HEK293T (cell line): ENCODE data around the gene ADAP1.

Experiments
- ARNT ChIP-seq: fragments of 450-650 bp; IDR thresholded peaks from 2 replicates; pipeline ENCODE4 v1.6.1; 2017; ENCODE audit warnings: mild to moderate bottlenecking
- CTBP1 ChIP-seq: fragments of 450-650 bp; IDR thresholded peaks from 2 replicates; pipeline ENCODE4 v1.6.1; 2016; ENCODE audit warnings: borderline replicate concordance
- ELF4 ChIP-seq: fragments of 450-650 bp; IDR thresholded peaks from 2 replicates; pipeline ENCODE4 v1.6.1; 2017; ENCODE audit warnings: antibody characterized with exemption
- FOXA1 ChIP-seq: fragments of 450-650 bp; IDR thresholded peaks from 2 replicates; pipeline ENCODE4 v1.6.1; 2016; ENCODE audit warnings: mild to moderate bottlenecking
- FOXK2 ChIP-seq: fragments of 450-650 bp; IDR thresholded peaks from 2 replicates; pipeline ENCODE4 v1.6.1; 2016; ENCODE audit warnings: mild to moderate bottlenecking
- FOXM1 ChIP-seq: fragments of 450-650 bp; IDR thresholded peaks from 2 replicates; pipeline ENCODE4 v1.6.1; 2017; ENCODE audit warnings: mild to moderate bottlenecking, borderline replicate concordance
- SP1 ChIP-seq: fragments of 450-650 bp; IDR thresholded peaks from 2 replicates; pipeline ENCODE4 v1.6.1; 2017
- TF ChIP-seq, protein P1 (sequence below): fragments of 450-650 bp; IDR thresholded peaks from 2 replicates; pipeline ENCODE4 v1.6.1; 2016

DNA sequence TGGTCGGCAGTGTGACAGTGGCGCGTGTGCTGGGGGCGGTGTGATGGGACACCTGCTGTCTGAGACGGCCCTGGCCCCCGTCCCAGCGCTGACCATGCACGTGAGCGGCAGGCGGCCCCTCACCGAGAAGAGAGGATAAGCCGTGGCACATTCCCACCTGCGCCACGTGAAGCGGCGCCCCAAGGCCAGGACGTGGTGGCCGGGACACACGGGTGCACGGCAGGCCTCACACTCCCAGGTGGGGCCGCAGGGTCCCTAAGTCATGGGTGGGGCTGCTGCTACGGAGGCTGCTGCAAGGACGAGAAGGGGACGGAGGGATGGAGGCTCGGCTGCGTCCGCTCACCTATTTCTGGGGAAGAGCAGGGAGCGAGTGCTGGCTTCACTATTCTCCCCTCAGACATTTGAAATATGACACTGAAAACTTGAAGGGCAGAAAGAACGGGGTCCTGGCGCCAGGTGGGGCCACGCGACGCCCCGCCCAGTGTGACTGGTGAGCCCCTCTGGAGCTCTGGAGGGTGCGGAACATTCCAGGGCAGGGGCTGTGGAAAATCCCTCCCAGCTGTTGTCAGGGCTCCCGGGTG lies 36.0 kb upstream of the ADAP1 start:
- TF ChIP-seq FOXK2 (no peak), FOXA1 (no peak), SP1 (no peak), ELF4 (no peak), CTBP1 (no peak), ARNT (no peak), FOXM1 (no peak)
- TF ChIP-seq, protein P1, sequence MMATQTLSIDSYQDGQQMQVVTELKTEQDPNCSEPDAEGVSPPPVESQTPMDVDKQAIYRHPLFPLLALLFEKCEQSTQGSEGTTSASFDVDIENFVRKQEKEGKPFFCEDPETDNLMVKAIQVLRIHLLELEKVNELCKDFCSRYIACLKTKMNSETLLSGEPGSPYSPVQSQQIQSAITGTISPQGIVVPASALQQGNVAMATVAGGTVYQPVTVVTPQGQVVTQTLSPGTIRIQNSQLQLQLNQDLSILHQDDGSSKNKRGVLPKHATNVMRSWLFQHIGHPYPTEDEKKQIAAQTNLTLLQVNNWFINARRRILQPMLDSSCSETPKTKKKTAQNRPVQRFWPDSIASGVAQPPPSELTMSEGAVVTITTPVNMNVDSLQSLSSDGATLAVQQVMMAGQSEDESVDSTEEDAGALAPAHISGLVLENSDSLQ: no peak
